ENCODE measurements around the gene MCAT.

- TF ChIP-seq POLR2AphosphoS5 (IDR thresholded peaks at IDR 0.05; ENCODE audit: borderline replicate concordance, low read depth, low read length) = no peak
- no peak for TF ChIP-seq EZH2 (IDR thresholded peaks at IDR 0.05)
These were observed 23.9 kb upstream of the MCAT start for GRCh38 chr22:43167001-43167589.
